ENCODE results near the gene LTBP3.
"Not testable (repeated sequence)": the region's sequence is repeated elsewhere in the genome, so short reads cannot be mapped to it uniquely, and the experiment has no call there.

Gene LTBP3

DNA sequence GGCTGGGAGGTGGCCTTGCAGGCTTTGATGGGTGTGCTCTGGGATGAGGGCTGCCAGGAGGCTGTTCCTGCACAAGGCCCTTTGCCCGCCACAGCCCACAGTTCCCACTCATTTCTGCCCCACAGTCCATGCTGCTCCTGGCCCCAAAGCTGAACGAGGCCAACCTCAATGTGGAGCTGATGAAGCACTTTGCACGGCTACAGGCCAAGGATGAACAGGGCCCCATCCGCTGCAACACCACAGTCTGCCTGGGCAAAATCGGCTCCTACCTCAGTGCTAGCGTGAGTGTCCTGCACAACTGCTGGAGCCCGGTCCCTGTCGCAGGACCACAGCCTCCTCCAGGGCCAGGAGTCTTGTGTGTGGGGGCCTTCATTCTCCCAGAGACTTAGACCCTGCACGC lies 23.1 kb downstream of the LTBP3 start:
- no peak for DNase-seq

DNA sequence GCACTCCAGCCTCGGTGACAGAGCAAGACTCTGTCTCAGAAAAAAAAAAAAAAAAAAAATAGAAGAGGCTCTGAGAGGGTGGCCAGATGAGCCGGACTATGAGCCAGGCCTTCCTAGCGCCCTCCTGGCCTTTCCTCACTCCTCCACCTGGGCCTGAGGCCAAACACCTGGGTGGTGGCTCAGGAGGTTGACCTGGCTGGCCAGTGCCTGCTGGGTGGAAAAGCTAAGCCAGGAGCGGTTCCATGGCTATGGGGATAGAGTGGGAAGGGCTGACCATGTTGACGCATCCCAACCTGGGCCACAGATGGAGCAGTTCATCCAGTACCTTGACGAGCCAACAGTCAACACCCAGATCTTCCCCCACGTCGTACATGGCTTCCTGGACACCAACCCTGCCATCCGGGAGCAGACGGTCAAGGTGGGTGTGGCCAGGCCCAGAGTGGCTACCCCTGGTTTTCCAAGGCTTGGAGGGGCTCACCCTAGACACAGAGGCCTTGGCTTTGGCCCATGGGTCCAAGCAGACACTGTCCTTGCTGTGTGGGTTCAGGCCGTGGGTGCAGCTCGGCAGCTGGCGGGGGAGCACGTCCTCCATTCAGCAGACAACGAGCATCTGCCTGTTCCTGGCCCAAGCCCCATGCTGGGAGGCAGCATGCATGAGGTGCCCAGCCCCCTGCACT lies 25.6 kb downstream of the LTBP3 start:
- DNase-seq = no peak

DNA sequence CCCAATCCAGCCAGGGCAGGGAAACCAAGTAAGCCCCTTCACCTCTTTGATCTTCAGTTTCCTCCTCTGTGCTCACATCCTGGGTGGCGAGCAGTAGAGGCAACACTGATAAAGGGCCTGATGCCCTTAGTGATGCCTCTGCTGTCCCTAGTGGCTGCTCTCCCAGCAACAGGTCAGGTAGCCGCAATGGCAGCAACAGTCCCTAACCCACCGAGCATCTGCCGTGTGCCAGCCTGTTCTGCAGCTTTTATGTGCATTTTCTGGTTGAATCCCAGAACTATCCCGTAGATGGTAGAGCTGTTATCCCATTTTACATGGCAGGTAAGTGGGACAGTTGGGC lies 28.0 kb downstream of the LTBP3 start:
- no peak for DNase-seq

DNA sequence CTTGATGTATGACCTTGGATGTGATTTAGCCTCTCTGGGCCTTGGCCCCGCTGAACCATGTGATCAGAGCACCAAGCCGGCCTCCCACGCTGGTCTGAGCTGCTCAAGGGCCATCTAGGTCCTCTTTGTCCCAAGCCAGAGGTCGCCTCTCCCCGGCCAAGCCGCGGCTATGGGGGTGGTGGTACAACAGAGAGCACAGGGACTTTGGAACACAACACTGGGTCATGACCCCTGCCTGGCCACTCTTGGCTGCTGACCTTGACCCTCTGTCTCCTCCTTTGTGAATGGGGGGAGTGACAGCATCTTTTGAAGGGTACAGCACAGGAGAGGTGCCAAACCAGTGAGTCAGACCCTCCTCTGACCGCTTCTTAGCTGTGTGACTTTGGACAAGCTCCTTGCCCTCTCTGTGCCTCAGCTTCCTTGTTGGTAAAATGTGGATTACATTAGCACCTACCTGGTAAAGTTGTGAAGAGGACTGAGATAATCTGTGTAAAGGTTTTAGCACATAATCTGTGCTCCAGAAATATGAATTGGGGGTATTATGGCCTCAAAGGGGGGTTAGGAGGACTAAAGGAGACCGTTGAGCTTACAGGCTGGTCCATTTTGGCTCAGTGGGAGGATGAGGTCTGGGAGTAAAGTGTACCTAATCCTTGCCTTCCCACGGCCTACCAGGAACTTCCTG lies 28.5 kb downstream of the LTBP3 start:
- DNase-seq = no peak

DNA sequence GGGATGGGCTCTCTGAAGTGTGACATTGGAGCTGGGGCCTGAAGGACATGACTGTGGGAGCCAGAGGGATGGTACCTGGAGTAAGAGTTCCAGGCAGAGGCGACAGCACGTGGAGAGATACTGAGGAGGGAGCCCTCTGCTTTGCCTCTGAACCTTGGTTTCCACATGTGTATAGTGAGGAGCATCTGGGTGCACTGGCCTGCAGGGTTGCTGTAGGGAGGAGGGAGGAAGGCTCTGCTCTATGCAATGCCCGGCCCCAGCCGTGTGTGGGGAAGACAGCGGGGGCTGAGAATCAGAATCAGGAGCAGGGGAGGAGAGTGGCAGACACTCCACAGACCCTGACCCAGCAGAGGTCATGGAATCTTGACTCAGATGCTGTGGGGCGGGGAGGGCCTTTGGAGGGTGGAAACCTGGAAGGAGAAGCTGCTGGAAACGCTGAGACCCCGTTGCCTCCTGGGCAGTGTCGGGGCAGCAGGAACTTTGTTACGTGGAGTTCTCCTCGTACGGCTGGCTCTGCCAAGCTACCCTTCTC lies 29.3 kb downstream of the LTBP3 start:
- no peak for DNase-seq

DNA sequence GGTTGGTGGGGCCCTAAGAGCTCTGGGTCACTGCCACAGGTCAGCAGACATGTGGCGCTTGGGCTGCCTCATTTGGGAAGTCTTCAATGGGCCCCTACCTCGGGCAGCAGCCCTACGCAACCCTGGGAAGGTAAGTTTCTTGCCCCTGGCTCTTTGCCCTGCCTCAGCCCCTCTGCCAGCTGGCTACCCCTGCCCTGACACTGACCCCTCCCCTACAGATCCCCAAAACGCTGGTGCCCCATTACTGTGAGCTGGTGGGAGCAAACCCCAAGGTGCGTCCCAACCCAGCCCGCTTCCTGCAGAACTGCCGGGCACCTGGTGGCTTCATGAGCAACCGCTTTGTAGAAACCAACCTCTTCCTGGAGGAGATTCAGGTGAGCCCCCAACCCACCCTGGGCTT lies 31.4 kb downstream of the LTBP3 start:
- DNase-seq = no peak

DNA sequence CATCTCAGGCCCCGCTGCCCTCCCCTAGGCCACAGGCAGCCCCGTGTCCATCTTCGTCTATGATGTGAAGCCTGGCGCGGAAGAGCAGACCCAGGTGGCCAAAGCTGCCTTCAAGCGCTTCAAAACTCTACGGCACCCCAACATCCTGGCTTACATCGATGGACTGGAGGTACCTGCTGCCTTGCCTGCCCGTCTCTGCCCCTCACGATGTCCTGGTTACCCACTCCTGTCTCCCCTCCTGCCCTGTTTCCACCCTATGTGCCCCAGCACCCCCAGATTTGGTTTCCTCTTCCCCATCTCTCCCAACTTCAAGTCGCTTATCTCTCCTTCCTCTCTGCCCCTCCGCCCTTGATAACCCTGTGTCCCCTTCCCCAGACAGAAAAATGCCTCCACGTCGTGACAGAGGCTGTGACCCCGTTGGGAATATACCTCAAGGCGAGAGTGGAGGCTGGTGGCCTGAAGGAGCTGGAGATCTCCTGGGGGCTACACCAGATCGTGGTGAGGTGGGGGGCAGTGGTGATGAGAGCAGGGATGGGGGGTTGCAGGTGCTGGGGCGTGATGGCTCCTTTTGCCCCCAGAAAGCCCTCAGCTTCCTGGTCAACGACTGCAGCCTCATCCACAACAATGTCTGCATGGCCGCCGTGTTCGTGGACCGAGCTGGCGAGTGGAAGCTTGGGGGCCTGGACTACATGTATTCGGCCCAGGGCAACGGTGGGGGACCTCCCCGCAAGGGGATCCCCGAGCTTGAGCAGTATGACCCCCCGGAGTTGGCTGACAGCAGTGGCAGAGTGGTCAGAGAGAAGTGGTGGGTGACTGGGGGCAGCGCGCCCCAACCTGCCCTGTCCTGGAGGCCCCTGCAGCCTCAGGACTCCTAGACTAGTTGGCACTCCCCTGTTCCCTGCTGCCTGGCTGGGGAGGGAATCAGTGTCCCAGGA lies 32.3 kb downstream of the LTBP3 start:
- DNase-seq = no peak

DNA sequence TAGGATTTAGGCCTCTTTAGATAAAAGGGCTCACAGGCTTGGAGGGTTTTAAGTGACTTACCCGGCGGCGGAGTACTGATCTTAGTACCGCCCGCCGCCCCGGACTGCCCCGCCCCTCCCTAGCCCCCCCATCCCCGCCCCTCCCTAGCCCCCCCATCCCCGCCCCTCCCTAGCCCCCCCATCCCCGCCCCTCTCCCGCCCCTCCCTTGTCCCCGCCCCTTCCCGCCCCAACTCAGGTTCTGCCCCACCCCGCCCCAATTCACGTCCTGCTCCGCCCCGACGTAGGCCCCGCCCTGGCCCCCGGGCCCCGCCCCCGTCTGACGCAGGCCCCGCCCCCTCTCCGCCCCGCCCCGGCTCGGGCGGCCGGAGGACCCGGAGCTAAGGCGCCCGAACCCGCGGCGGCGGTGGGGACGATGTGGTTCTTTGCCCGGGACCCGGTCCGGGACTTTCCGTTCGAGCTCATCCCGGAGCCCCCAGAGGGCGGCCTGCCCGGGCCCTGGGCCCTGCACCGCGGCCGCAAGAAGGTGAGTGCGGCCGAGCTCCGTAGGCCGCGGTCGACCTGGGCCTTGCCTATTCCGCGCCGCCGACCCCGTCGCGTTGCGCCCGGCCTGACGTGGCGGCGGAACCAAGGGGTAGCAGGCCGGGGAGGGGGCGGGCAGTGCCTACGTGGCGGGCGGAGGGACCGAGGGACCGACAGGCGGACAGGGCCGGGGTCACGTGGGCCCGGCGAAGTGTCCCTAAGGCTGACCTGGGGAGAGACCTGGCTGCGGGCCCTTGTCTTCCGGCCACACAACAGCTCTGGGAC lies 33.2 kb downstream of the LTBP3 start, which contains the start of gene SCYL1:
SCYL1 (plus strand) TSS at position 343 of the 805 bp plus-strand sequence; CDS start at position 414, 71 bp downstream.
- no peak for DNase-seq

DNA sequence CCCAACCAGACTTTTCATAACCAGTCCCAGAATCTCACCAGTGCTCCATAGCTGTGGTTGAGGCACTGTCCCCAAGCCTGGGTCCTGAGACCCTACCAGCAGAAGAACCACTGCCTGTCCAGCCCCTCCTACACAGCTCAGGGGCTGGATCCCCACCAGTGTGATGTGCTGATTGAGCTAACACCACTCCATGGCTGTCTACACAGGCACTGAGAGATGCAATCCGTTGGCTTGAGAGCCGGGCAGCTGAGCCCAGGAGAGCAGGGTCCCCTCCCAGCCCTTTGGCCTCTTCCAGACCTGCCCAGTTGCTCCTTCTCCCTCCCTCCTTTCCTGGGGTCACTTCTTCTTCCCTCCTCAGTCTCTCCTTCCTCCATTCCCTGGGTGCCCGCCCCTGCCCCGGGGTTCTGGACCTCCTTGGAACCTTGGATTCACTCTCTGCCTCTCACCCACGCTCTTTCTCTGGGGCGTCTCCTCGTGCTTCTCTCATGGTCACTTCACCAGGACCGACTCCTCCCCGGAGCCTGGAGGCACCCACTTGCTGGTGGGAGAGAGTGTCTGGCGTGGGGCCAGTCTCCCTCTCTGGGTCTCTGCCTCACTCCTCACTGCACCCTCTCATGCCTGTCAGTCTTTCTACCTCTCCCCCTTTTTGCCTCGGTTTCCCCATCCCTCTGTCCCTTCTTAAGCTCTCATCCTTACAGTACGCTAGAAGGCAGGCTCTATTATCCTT lies 34.0 kb downstream of the LTBP3 start:
- DNase-seq = no peak

DNA sequence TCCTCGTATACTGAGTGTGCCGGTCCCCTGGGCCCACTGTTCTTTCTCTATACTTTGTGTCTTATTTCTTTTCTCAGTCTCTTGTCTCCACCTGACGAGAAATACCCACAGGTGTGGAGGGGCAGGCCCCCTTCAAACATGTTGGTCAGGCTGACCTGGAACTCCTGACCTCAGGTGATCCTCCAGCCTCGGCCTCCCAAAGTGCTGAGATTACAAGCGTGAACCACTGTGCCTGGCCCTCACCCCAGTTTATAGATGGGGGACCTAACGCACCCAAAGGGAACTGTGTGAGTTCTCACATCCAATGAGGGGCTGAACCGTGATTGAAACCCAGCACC lies 34.6 kb downstream of the LTBP3 start:
- not testable (repeated sequence) for DNase-seq

DNA sequence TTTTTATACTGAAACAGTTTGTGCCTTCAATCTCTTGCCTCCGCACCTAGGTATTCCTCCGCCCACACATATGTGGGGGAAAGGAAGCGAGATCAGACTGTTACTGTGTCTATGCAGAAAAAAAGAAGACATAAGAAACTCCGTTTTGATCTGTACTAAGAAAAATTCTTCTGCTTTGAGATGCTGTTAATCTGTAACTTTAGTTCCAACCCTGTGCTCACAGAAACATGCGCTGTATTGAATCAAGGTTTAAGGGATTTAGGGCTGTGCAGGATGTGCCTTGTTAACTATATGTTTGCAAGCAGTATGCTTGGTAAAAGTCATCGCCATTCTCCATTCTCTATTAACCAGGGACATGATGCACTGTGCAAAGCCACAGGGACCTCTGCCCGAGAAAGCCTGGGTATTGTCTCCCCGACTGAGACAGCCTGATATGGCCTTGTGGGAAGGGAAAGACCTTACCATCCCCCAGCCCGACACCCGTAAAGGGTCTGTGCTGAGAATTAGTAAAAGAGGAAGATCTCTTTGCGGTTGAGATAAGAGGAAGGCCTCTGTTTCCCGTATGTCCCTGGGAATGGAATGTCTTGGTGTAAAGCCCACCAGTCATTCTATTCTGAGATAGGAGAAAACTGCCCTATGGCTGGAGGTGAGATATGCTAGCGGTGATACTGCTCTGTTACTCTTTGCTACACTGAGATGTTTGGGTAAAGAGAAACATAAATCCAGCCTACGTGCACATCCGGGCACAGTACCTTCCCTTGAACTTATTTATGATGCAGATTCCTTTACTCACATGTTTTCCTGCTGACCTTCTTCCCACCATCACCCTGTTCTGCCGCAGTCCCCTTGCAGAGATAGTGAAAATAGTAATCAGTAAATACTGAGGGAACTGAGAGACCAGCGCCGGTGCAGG lies 35.2 kb downstream of the LTBP3 start:
- DNase-seq = not testable (repeated sequence)

DNA sequence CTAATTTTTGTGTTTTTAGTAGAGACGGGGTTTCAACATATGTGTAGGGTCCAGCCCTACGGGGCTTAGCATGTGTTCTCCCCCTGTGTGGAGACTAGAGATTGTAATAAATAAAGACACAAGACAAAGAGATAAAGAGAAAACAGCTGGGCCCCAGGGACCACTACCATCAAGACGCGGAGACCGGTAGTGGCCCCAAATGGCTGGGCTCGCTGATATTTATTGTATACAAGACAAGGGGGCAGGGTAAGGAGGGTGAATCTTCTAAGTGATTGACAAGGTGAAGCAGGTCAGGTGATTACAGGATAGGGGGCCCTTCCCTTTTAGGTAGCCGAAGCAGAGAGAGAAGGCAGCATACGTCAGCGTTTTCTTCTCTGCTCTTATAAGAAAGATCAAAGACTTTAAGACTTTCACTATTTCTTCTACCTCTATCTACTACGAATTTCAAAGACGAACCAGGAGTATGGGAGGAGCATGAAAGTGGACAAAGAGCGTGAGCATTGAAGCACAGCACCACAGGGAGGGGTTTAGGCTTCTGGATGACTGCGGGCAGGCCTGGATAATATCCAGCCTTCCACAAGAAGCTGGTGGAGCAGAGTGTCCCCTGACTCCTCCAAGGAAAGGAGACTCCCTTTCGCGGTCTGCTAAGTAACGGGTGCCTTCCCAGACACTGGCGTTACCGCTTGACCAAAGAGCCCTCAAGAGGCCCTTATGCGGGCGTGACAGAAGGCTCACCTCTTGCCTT lies 36.2 kb downstream of the LTBP3 start:
- not testable (repeated sequence) for DNase-seq

DNA sequence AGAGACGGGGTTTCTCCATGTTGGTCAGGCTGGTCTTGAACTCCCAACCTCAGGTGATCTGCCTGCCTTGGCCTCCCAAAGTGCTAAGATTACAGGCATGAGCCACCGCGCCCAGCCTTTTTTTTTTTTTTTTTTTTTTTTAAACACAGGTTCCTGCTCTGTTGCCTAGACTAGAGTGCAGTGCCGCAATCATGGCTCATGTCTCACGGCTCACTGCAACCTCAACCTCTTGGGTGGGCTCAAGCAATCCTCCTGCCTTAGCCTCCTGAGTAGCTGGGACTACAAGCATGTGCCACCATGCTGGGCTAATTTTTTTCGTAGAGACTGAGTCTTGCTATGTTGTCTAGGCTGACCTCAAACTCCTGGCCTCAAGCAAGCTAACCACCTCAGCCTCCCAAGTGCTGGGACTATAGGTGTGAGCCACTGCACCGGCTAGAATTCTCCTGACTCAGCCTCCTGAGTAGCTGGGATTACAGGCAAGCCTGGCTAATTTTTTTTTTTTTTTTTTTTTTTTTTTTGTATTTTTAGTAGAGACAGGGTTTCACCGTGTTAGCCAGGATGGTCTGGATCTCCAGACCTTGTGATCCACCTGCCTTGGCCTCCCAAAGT lies 39.1 kb downstream of the LTBP3 start:
- DNase-seq = not testable (repeated sequence)

DNA sequence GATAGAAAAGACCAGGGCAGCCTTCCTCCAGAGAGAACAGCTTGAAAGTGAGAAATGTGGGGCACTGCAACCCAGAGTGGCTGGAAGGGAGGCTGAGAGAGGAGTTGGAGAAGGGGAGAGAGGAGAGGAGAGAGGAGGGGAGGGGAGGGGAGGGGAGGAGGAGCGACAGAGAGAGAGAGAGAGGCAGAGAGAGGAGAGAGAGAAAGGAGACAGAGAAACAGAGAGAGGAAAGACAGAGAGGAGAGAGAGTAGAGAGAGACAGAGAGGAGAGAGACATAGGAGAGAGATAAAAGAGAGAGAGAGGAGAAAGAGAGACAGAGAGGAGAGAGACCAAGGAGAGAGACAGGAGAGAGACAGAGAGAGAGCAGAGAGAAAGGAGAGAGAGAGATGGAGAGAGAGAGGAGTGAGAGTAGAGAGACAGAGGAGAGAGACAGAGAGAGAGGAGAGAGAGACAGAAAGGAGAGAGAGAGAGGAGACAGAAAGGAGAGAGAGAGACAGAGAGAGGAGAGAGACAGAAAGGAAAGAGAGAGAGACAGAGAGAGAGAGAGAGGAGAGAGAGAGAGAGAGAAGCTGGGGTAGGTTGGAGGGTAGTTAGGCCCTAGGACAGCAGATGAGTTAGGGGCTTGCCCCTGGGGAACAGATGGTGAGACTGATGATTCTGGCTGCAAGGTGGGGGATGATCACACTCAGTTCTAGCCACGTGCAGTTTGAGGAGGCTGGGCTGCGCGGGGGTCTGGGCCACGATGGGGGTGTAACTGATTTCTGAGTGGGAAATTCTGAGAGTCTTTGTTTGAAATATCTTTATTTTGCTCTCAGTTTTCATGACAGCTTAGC lies 41.8 kb downstream of the LTBP3 start:
- no peak for DNase-seq

DNA sequence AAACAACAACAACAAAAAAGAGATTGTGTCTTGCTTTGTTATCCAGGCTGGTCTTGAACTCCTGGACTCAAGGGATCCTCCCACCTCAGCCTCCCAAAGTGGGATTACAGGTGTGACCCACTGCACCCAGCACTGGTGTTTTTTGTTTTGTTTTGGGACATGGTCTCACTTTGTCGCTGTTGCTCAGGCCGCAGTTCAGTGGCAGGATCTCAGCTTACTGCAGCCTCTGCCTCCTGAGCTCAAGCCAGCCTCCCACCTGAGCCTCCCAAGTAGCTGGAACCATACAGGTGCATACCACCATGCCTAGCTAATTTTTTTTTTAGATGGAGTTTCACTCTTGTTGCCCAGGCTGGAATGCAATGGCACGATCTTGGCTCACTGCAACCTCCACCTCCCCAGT lies 45.8 kb downstream of the LTBP3 start:
- not testable (repeated sequence) for DNase-seq

DNA sequence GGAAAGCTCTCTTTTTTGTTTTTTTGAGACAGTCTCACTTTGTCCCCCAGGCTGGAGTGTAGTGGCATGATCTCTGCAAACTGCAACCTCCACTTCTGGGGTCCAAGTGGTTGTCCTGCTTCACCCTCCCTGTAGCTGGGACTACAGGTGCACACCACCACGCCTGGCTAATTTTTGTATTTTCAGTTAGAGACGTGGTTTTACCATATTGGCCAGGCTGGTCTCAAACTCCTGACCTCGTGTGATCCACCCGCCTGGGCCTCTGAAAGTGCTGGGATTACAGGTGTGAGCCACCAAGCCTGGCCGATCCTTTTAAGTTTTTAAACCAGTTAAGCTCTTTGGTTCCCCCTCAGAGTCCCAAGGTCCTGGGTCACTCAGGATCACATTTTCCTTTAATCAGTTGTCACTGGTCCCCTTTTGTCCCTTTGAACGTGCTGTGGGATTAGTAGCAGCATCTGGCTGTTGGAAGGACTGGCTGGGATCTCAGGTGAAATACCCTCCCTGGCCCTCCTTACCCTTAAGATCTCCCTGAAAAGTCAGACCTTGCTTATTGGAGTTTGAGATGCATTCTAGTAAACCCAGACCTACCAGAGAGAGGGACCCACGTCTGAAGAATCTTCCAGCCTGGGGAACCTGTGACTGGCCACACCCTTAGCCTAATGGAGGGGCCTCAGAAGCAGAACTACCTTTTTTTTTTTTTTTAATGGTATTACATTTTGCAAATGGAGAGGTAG lies 51.2 kb downstream of the LTBP3 start:
- no peak for DNase-seq

DNA sequence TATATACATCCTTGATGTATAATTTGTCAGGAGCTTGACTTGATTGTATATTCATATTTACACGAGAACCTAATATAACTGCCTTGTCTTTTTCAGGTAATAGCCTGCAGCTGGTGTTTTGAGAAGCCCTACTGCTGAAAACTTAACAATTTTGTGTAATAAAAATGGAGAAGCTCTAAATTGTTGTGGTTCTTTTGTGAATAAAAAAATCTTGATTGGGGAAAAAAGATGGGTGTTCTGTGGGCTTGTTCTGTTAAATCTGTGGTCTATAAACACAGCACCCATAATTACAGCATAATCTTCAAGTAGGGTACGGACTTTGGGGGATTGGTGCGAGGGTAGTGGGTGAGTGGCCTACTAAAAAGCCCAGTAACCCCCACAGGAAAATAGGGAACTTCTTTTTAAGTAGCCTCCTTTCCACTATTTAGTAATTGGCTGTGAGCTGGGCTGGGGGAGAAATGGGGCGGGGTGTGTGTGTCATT lies 51.8 kb downstream of the LTBP3 start:
- no peak for DNase-seq

Measured in SHP77 treated with DMSO at 0.1 percent for 48 hours (cell line).